Body of pancreas (tissue), 4 donors: ENCODE results near the gene LRRIQ1. TPM values are rescaled to one million over a fixed set of nuclear protein-coding genes. Genes with fewer than 3 reads are reported as not detected.

ENCODE experiments used
- ATAC-seq: fragments of 150-250 bp; one replicate; pipeline ENCODE4 v1.9.1; 2016
- DNase-seq, 4 donors: peaks; one replicate each; pipeline ENCODE4 v3.0.0-alpha.2; 2019
- H3K27ac ChIP-seq, 4 donors: fragments of 200-600 bp; sonication (generic); 1 replicate in 3 of 4; 2 replicates in 1 of 4; pipeline versions ENCODE4 v1.5.1 to v1.6.1; 2016 to 2019; ENCODE audit warnings: mild to moderate bottlenecking in 1 of 4, mixed read lengths in 1 of 4, moderate library complexity in 1 of 4
- H3K27me3 ChIP-seq, 2 donors: fragments of 200-600 bp; sonication (generic); one replicate each; pipeline ENCODE4 v1.6.0; 2016; ENCODE audit warnings: mild to moderate bottlenecking in 1 of 2
- H3K36me3 ChIP-seq, 2 donors: fragments of 200-600 bp; sonication (generic); replicated peaks in 1 of 2; 2 replicates each; pipeline ENCODE4 v1.5.1; 2016; ENCODE audit warnings: low read depth in 2 of 2; ENCODE audit not compliant: insufficient read depth in 1 of 2
- H3K4me1 ChIP-seq: fragments of 200-600 bp; sonication (generic); one replicate; pipeline ENCODE4 v1.6.0; 2016
- H3K4me3 ChIP-seq, 2 donors: fragments of 200-600 bp; sonication (generic); 1 replicate in 1 of 2; 2 replicates in 1 of 2; pipeline ENCODE4 v1.5.1; 2016 to 2019
- H3K9me3 ChIP-seq, 3 donors: fragments of 200-600 bp; sonication (generic); 1 replicate in 2 of 3; 2 replicates in 1 of 3; pipeline ENCODE4 v1.5.1; 2016
- POLR2A ChIP-seq, 3 donors: fragments of 450-650 bp; IDR thresholded peaks; one replicate each; pipeline ENCODE4 v1.6.1; 2016; ENCODE audit warnings: antibody characterized with exemption in 3 of 3, mild to moderate bottlenecking in 2 of 3
- WGBS, 2 donors: methylation state at CpG; one replicate each; pipeline ENCODE4 v1.1.5; 2017; 5-methylcytosine and 5-hydroxymethylcytosine counted together
- intact Hi-C: fragments of 100-400 bp; cut with DNase I; formaldehyde crosslinking; loops from one replicate; pipeline ENCODE4 v1.15.1; 2023
- total RNA-seq, 2 donors: library from RNA; depleted of rRNA; stranded (reverse); fragments of >200 nt; gene quantifications; one replicate each; pipeline ENCODE4 v1.1.0, GENCODE V29; 2016
- TF ChIP-seq, protein P1 (sequence below), 7 experiments: fragments of 450-650 bp in 4 of 7; fragments of 200-600 bp in 3 of 7; sonication (generic) in 3 of 7; IDR thresholded peaks; one replicate each; pipeline ENCODE4 v1.5.1; 2016 to 2019; ENCODE audit warnings: antibody characterized with exemption in 7 of 7

LRRIQ1 gene
- total RNA-seq, 2 donors from 2014 or later = 1.0 to 3.6 TPM

DNA sequence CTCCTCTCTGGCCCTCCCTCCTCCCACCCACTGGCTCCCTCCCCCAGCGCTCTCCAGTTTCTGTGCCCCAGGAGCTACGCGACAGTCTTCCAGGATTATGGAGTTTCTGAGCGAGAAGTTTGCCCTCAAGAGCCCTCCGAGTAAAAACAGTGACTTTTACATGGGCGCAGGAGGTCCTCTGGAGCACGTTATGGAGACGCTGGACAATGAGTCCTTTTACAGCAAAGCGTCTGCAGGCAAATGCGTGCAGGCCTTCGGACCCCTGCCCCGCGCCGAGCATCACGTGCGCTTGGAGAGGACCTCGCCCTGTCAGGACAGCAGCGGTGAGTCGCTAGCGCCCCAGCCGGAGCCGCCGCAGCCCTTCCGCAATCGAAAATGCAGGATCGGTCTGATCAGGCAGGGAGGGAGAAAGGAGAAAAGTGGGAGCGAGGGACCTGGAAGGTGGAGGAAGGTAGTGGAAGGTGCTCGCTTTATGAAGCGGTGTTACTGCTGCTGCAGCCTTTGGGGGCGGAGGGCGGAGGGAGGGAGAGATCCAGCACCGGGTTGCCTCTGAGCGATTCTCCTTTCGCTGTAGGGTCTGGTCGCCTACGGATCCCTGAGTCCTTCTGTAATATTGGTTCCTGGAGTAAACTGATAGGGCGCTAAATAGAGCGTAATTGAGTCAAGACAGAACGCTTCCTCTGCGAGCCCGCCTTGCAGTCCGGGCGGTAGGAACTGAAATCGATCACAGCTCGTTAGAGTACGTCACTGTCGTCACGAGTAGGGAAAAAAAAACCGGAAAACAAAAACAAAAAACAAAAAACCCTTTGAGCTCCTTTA lies 244.2 kb downstream of the LRRIQ1 start, which contains the start of gene ALX1:
TSS of gene ALX1 (plus strand) at position 56 of the 819 bp plus-strand sequence. CDS start at position 98, 42 bp downstream.
- ATAC-seq = peak; percentile 48
- peak within 1 kb of the TSS in 1 of 2 donors; percentile 22 for H3K4me3 ChIP-seq
- intact Hi-C loops = no loop called here
- peaks cover 19% of the 10 kb centered on the region for H3K4me1 ChIP-seq
- peaks cover 0 to 48% of the 10 kb centered on the region in 2 donors for H3K27me3 ChIP-seq
- TF ChIP-seq POLR2A (IDR thresholded peaks at IDR 0.05) = no peak
- TF ChIP-seq, protein P1, sequence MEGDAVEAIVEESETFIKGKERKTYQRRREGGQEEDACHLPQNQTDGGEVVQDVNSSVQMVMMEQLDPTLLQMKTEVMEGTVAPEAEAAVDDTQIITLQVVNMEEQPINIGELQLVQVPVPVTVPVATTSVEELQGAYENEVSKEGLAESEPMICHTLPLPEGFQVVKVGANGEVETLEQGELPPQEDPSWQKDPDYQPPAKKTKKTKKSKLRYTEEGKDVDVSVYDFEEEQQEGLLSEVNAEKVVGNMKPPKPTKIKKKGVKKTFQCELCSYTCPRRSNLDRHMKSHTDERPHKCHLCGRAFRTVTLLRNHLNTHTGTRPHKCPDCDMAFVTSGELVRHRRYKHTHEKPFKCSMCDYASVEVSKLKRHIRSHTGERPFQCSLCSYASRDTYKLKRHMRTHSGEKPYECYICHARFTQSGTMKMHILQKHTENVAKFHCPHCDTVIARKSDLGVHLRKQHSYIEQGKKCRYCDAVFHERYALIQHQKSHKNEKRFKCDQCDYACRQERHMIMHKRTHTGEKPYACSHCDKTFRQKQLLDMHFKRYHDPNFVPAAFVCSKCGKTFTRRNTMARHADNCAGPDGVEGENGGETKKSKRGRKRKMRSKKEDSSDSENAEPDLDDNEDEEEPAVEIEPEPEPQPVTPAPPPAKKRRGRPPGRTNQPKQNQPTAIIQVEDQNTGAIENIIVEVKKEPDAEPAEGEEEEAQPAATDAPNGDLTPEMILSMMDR (IDR thresholded peaks at IDR 0.05) = no peak
- peak in 1 of 4 donors; percentile 10 for DNase-seq
- 2 to 7% methylated on average over 49 of the region's 49 CpGs for WGBS, 2 donors
- no peak within 1 kb of the TSS for H3K27ac ChIP-seq
- no peaks in the 10 kb centered on the region for H3K36me3 ChIP-seq
- no peaks in the 10 kb centered on the region for H3K9me3 ChIP-seq

DNA sequence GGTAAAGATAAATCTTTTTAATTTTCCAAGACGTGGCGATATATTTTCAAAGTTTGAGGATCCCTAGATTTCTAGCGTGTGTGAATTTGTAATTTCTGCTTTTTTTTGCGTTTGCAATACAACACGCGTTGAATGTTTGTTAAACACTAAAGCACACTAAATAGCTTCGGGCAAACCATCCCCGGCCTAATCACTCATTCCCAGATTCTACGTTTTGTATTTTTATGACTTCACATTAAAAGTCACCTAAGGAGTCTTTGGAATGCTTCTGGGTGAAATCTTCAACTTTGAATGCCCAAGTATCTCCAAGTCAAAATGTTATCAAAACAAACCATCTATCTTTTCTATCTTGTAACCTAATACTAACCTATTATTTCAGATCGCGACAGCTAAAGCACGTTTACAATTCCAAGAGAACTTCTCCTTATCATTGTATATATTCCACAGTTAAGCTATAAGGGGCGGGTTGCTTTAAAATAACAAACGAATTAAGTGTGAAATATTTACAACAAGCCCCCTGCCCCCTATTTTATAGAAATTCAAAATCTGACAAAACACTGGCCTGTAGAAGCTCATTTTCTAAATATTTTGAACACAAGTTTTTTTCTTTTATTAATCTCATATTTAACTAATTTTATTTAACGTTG lies 245.0 kb downstream of the LRRIQ1 start:
- H3K27ac ChIP-seq = no peak overlapping the region
- H3K9me3 ChIP-seq = no peaks in the 10 kb centered on the region
- 4 to 12% methylated on average over 15 of the region's 15 CpGs for WGBS, 2 donors
- peaks cover 19% of the 10 kb centered on the region for H3K4me1 ChIP-seq
- intact Hi-C loops = no loop called here
- DNase-seq (no peak), ATAC-seq (no peak)
- H3K27me3 ChIP-seq = peaks cover 0 to 48% of the 10 kb centered on the region in 2 donors
- H3K36me3 ChIP-seq = no peaks in the 10 kb centered on the region
- peak overlapping the region in 1 of 2 donors; percentile 22 for H3K4me3 ChIP-seq
- TF ChIP-seq, protein P1 (IDR thresholded peaks at IDR 0.05) = no peak
- no peak for TF ChIP-seq POLR2A (IDR thresholded peaks at IDR 0.05)

DNA sequence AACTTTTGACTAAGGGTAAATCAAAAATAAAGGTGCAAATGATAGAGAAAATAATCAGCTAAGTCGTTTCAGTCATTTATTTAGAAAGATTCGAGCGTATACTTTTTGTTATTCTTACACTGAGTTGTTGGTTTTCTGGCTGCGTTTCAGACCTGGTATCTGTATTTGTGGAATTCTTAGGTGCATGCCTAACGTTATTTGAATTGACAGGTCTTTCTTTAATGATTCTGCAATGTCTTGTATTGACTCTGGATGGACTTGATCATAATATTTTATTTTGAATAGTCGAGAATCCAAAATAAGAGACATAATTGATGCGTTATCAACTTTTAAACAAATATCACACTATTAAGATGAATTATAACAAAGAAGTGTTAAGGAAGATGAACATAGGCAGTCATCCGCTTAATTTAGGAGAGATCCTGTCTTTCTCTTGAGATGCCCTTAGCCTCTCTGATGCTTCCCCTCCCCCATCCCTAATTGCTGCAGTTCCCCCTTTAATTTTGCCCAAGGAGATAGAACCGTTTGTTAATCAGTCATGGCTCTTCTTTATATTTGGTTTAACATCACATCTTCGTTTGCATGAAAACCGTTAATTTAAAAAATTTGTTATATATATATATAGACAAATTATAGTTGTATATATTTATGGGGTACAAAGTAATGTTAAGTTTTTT lies 245.6 kb downstream of the LRRIQ1 start:
- H3K4me1 ChIP-seq = peaks cover 19% of the 10 kb centered on the region
- no peak for TF ChIP-seq POLR2A (IDR thresholded peaks at IDR 0.05)
- TF ChIP-seq, protein P1 (IDR thresholded peaks at IDR 0.05) = no peak
- H3K36me3 ChIP-seq = no peaks in the 10 kb centered on the region
- H3K9me3 ChIP-seq = no peaks in the 10 kb centered on the region
- H3K4me3 ChIP-seq = no peak overlapping the region
- H3K27ac ChIP-seq = no peak overlapping the region
- 6 to 8% methylated on average over 11 of the region's 11 CpGs for WGBS, 2 donors
- intact Hi-C loops = no loop called here
- no peak for DNase-seq
- peaks cover 0 to 48% of the 10 kb centered on the region in 2 donors for H3K27me3 ChIP-seq
- ATAC-seq = no peak

DNA sequence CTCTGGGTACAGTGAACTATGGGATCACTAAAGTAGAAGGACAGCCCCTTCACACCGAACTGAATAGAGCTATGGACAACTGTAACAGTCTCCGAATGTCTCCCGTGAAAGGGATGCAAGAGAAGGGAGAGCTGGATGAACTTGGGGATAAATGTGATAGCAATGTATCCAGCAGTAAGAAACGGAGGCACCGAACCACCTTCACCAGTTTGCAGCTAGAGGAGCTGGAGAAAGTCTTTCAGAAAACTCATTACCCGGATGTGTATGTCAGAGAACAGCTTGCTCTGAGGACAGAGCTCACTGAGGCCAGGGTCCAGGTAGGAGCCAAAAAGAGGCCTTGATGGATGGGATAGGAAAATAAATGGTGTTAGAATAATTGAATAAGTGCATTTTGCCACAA lies 247.4 kb downstream of the LRRIQ1 start:
- DNase-seq (no peak), ATAC-seq (no peak)

More for the DNA sequence above, 247.4 kb downstream of the LRRIQ1 start:
- intact Hi-C loops = no loop called here
- Histone ChIP-seq H3K4me3 (no peak overlapping the region), H3K36me3 (no peaks in the 10 kb centered on the region), H3K27ac (no peak overlapping the region), H3K27me3 (peaks cover 0 to 46% of the 10 kb centered on the region in 2 donors), H3K4me1 (peaks cover 19% of the 10 kb centered on the region), H3K9me3 (no peaks in the 10 kb centered on the region)
- WGBS, 2 donors = 37 to 44% methylated on average over 6 of the region's 6 CpGs
- TF ChIP-seq, protein P1 (IDR thresholded peaks at IDR 0.05) = no peak
- TF ChIP-seq POLR2A (IDR thresholded peaks at IDR 0.05) = no peak

Other genes with a start within 250 kb of the LRRIQ1 start
- gene SLC6A15, start 123.6 kb upstream of the LRRIQ1 start, total RNA-seq = not detected
- gene TSPAN19, start 74 bp upstream of the LRRIQ1 start, total RNA-seq = not detected
- gene ALX1, start 243.9 kb downstream of the LRRIQ1 start, total RNA-seq = not detected